Measurements from ENCODE around the gene CNTNAP4.

- no peak for TF ChIP-seq CTCF (IDR thresholded peaks at IDR 0.05; ENCODE audit: poor library complexity, severe bottlenecking)
- TF ChIP-seq EZH2 (IDR thresholded peaks at IDR 0.05; ENCODE audit: borderline replicate concordance, insufficient read depth, low read length, poor library complexity, severe bottlenecking), result no peak
- TF ChIP-seq SMC3 (conservative IDR thresholded peaks at IDR 0.05; ENCODE audit: poor library complexity), result no peak
- TF ChIP-seq TAF1 (IDR thresholded peaks at IDR 0.05; ENCODE audit: low read depth), result no peak
- no peak for TF ChIP-seq EP300 (conservative IDR thresholded peaks at IDR 0.05; ENCODE audit: poor library complexity, severe bottlenecking)
These were observed 330.1 kb downstream of the CNTNAP4 start for GRCh38 chr16:76607317-76607716.

All from neural cell (in vitro differentiated cells).